ENCODE results near the gene NELFB.

- TF ChIP-seq CTCF (IDR thresholded peaks at IDR 0.05; ENCODE audit: low read depth, low read length) = no peak
- TF ChIP-seq EZH2phosphoT487 (IDR thresholded peaks at IDR 0.05; ENCODE audit: low read depth) = no peak
These were observed 16.0 kb downstream of the NELFB start for GRCh38 chr9:137270929-137271695.

Data from OCI-LY3 (cell line).